GM19438 (cell line): ENCODE data around the gene CD6.

Source experiments
- ATAC-seq: cut with Tn5 transposase; IDR thresholded peaks from one replicate; pipeline ENCODE4 v1.9.1; 2021; ENCODE audit warnings: low read depth; ENCODE audit not compliant: unreplicated experiment

Gene CD6, protein sequence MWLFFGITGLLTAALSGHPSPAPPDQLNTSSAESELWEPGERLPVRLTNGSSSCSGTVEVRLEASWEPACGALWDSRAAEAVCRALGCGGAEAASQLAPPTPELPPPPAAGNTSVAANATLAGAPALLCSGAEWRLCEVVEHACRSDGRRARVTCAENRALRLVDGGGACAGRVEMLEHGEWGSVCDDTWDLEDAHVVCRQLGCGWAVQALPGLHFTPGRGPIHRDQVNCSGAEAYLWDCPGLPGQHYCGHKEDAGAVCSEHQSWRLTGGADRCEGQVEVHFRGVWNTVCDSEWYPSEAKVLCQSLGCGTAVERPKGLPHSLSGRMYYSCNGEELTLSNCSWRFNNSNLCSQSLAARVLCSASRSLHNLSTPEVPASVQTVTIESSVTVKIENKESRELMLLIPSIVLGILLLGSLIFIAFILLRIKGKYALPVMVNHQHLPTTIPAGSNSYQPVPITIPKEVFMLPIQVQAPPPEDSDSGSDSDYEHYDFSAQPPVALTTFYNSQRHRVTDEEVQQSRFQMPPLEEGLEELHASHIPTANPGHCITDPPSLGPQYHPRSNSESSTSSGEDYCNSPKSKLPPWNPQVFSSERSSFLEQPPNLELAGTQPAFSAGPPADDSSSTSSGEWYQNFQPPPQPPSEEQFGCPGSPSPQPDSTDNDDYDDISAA

GRCh38 chr11:60971520-60971919 lies at the start of gene CD6:
Gene CD6 (plus strand): TSS chr11:60971680. CDS start chr11:60971866, 186 bp downstream.
- no peak for ATAC-seq

DNA sequence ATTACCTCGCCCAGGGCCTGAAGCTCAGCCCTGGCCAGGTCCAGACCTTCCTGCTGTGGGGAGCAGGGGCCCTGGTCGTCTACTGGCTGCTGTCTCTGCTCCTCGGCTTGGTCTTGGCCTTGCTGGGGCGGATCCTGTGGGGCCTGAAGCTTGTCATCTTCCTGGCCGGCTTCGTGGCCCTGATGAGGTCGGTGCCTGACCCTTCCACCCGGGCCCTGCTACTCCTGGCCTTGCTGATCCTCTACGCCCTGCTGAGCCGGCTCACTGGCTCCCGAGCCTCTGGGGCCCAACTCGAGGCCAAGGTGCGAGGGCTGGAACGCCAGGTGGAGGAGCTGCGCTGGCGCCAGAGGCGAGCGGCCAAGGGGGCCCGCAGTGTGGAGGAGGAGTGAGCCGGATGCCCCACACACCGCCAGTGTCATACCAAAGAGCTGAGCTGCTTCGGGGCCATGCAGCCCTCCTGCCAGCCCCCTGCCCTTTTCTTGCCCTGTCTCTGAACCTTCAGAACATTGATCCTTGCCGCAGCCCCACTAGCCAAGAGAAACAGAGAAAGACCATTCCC lies 49.6 kb upstream of the CD6 start:
- ATAC-seq = no peak

DNA sequence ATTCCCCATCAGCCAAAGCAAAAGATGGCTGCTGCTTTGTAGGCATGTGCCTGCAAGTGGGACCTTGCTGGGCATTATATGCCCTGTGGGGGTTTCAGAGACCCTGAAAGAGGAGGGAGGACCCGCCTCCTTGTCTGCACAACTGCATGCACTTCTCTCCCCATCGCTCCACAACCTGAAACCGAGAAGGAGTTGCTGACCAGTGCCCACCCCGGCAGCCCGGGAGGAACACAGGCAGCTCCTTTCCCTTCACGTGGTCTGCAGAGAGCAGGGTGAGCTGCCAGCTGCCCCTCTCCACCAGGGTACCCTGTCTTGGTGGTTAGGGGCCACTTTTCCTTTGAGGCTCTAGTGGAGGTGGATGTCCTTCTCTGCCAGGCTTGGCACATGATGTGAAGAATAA lies 48.6 kb upstream of the CD6 start:
- no peak for ATAC-seq

- no peak for ATAC-seq
Observed at GRCh38 chr11:60923326-60923725, 48.2 kb upstream of the CD6 start.

- no peak for ATAC-seq
Observed at GRCh38 chr11:60923800-60924109, 47.7 kb upstream of the CD6 start.

- peak; percentile 52 for ATAC-seq
Observed at GRCh38 chr11:60924110-60924905, 47.2 kb upstream of the CD6 start, which contains the start of gene TMEM132A. Gene TMEM132A (plus strand): TSS chr11:60924460. CDS start chr11:60924634, 174 bp downstream.

- peak; percentile 47 for ATAC-seq
Observed at GRCh38 chr11:60924906-60925853, 46.3 kb upstream of the CD6 start.

GRCh38 chr11:60925868-60926267 lies 45.6 kb upstream of the CD6 start:
- ATAC-seq = no peak

GRCh38 chr11:60926500-60926899 lies 45.0 kb upstream of the CD6 start:
- ATAC-seq = no peak

- no peak for ATAC-seq
Observed at GRCh38 chr11:60927061-60927592, 44.4 kb upstream of the CD6 start.

DNA sequence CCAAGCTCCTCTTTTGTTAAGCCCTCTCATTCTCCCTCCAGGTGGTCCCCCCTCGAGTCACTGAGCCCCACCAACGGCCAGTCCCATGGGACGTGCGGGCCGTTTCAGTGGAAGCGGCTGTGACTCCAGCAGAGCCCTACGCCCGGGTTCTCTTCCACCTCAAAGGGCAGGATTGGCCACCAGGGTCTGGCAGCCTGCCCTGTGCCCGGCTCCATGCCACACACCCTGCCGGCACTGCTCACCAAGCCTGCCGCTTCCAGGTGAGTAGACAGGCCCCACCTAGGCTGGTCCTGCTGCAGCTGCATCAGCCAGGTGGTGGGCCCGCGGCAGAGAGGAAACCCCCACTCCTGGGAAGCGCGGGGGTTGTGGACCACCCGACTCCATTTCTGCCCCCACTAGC lies 43.9 kb upstream of the CD6 start:
- no peak for ATAC-seq

DNA sequence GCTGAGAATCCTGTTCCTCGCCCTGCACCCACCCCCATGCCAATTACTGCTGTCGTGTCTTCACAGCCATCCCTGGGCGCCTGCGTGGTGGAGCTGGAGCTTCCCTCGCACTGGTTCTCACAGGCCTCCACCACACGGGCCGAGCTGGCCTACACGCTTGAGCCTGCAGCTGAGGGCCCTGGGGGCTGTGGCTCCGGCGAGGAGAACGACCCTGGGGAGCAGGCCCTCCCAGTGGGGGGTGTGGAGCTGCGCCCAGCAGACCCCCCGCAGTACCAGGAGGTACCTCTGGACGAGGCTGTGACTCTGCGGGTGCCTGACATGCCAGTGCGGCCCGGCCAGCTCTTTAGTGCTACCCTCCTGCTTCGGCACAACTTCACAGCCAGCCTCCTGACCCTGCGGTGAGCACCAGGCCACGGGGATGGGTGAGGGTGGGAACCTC lies 42.9 kb upstream of the CD6 start:
- no peak for ATAC-seq

GRCh38 chr11:60929764-60930163 lies 41.7 kb upstream of the CD6 start:
- no peak for ATAC-seq

- ATAC-seq = no peak
Observed at GRCh38 chr11:60930394-60930793, 41.1 kb upstream of the CD6 start.

- ATAC-seq = no peak
Observed at GRCh38 chr11:60931917-60932316, 39.6 kb upstream of the CD6 start.

DNA sequence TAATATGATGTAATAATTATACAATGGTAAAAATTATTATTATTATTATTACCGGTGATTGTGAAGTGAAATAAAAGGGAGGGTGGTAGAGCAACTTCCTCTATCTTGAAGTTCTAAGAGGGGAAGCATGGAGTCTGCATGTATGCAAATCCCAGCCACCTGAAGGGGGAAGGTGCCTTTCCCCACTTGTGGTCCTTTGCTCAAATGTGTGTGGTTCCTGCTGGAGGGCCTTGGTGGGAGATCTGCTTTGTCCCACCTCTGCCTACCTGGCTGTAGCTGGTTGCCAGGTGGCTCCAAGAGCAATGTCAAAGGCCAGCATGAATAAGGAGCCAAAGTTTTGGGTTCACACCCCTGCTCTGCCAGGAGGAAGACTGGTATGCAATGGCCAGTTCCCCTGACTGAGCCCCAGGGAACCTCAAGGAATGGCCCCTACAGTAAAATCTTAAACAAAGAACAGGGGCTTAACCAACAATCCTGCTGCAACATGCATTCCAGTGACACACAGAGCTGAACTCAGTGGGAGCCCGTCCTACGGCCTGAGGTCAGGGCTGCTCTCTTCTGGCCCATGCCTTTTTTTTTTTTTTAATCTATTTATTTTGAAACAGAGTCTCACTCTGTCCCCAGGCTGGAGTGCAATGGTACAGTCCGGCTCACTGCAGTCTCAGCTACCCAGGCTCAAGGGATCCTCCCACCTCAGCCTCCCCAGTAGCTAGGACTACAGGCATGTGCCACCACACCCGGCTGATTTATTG lies 38.7 kb upstream of the CD6 start:
- ATAC-seq = no peak

DNA sequence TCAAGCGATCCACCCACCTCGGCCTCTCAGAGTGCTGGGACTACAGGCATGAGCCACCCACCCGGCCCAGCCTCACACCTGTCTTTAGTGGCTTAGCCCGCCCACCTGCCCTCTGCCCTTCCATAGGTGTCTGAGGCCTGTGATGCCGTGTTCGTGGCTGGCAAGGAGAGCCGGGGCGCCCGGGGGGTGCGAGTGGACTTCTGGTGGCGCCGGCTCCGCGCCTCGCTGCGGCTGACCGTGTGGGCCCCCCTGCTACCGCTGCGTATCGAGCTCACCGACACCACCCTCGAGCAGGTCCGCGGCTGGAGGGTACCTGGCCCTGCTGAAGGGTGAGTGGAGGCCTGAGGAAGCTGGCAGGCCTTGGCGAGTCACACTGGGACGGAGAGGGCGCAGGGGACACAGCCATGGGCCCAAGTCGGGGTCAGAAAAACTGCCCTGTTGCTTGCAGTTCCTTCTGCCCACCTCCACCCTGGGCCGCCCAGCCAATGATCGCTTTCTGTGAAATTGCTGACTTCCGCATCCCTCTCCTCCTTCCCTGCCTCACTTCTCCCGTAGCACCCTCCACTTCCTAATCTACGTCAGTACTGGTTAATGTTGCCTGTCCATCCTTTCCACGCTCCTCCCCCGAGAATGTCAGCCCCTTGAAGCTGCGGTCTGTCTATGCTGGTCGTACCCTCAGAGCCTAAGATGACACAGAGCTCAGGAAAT lies 37.9 kb upstream of the CD6 start:
- ATAC-seq = no peak

DNA sequence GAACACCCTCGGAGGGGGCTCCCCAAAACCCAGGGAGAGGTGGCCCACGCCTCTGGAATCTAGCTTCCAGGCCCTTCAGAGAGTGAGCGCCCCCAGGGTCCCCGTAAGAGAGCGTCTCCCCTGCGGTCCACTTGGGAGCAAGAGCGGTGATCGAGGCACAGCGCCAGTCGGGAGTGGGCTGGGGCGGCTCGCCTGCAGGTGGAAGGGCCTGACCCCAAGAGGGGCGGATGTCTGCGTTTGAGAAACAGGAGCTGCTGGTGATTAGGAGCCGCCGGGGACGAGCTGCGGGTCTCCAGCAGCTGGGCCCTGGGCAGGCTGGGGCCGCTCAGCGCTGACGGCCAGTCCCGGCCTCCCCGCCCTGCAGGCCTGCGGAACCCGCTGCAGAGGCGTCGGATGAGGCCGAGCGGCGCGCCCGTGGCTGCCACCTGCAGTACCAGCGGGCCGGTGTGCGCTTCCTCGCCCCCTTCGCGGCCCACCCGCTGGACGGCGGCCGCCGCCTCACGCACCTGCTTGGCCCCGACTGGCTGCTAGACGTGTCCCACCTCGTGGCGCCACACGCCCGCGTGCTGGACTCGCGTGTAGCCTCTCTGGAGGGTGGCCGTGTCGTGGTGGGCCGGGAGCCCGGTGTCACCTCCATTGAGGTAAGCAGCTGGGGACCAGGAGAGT lies 37.2 kb upstream of the CD6 start:
- ATAC-seq = no peak
